Stimulated activated CD8-positive, alpha-beta memory T cell treated with anti-CD3 and anti-CD28 coated beads, Interleukin-4, amount 100 ng/mL, for 4 hours (primary cell): Measurements from ENCODE around the gene SETX.
"Not testable (repeated sequence)": the region's sequence is repeated elsewhere in the genome, so short reads cannot be mapped to it uniquely, and the experiment has no call there.

Experiments used
- DNase-seq, 2 donors: peaks; one replicate each; pipeline ENCODE4 v3.0.0-alpha.2; 2020; ENCODE audit warnings: low read depth in 2 of 2, low spot score in 1 of 2

Gene SETX

DNA sequence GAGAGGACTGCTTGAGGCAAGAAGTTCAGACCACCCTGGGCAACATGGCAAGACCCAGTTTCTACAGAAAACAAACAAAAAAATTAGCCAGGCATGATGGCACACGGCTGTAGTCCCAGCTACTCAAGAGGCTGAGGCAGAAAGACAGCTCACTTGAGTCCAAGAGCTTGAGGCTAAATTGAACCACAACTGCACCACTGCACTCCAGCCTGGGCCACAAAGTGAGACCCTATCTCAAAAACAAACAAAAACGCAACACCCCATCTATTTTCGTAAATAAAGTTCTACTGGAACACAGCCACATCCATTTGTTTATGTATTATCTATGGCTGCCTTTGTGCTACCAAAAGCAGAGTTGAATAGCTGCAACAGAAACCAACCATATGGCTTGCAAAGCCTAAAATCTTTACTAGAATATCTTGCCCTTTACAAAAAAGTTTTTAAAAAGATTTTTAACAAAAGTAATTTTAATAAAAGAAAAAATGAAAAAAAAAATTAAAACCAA lies 67.5 kb downstream of the SETX start:
- DNase-seq = no peak

DNA sequence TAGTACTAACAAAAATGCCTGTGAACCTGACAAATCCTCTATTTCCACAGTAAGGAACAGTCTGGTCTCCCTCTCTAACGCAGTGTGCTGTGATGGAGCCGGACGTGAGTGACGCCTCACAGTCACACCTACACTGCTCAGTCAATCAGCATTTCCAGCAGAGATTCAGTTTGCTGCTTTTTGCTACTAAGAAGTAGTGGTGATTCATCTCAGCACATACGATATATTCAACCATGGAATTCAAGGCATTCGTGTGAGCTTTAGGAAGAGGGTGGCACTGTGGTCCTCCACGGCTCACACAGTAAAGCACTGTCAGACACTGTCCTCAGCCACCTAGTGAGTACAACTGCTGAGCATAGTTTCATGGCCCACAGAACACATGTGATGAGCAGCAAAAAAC lies 70.9 kb downstream of the SETX start:
- DNase-seq = no peak

DNA sequence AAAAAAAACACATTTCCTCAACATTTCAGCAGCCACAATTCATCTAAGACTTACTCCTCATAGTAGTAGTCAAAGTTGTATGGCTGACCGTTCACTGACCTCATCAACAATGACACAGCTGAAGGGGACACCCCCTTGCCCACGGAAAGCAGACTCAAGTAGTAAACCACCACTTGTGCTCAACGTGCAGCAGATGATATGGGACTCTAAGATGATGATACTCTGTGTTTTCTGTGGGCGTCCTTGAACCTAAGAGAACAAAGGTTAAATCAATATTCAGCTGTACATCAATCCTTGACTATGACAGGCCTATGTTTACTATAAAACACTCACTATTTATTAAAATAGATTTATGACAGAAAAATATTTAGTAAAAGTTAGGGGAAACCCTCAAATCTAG lies 71.6 kb downstream of the SETX start:
- DNase-seq = no peak

DNA sequence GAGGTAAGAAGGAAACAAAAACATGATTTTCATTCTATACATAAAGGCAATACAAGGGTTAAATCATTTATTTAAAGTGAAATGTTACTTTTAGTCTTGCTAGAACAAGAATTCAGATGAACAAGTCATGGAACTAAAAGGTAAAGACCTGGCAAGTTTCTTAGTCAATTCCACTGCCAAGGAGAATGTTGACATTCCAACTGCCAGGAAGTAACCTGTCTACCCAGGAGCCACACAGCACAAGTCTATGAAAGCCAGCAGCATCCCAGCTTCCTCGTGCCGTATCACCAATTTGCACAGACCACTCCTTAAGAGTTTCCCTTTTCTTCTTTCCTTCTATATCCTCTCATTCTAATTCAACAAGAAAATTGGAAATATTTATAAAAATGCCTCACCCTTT lies 79.9 kb downstream of the SETX start:
- DNase-seq = no peak

DNA sequence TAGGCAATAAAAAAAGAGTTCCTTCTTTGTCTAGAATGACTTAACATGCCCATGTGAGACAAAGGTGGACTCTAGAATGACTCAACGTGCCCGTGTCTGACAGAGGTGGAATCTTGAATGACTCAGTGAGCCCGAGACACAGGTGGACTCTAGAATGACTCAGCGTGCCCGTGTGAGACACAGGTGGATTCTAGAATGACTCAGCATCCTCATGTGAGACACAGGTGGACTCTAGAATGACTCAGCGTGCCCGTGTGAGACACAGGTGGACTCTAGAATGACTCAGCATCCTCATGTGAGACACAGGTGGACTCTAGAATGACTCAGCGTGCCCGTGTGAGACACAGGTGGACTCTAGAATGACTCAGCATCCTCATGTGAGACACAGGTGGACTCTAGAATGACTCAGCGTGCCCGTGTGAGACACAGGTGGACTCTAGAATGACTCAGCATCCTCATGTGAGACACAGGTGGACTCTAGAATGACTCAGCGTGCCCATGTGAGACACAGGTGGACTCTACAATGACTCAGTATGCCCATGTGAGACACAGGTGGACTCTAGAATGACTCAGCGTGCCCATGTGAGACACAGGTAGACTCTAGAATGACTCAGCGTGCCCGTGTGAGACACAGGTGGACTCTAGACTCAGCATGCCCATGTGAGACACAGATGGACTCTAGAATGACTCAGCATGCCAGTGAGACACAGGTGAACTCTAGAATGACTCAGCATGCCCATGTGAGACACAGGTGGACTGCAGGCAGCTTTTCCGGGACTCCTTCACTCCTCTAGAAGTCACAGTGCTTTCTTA lies 84.9 kb downstream of the SETX start:
- DNase-seq = not testable (repeated sequence)

DNA sequence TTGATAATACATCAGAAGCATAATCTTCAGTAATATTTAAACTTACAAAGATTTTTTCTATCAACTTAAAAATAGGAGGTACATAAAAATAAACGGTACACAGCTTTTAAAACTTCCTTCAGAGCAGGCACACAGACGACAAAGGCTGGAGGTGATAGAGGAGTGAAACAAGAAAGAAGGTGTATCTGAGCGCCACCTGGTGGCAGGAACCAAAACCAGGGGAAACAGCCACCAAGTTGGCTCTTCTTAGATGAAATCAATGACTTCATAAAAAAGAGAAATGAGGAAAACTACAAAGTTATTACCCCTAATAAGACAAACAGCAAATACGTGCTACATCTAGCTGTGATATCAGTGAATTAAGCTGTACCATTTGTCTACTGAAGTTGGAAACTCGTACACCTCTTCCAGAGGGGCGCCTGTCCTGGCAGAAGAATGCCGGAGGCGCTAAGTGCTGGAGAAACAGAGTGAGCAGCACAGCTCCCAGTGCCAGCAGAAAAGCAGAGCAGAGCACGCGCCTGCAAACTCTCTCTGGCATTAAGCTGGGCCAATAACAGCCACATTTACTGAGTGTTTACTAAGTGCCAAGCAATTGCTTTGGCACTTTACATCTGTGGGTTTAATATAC lies 85.9 kb downstream of the SETX start:
- DNase-seq = peak; percentile 32 to 45

- no peak for DNase-seq
These were observed 87.1 kb downstream of the SETX start for GRCh38 chr9:132267660-132268059.

GRCh38 chr9:132266017-132266416 lies 88.8 kb downstream of the SETX start:
- DNase-seq = no peak

DNA sequence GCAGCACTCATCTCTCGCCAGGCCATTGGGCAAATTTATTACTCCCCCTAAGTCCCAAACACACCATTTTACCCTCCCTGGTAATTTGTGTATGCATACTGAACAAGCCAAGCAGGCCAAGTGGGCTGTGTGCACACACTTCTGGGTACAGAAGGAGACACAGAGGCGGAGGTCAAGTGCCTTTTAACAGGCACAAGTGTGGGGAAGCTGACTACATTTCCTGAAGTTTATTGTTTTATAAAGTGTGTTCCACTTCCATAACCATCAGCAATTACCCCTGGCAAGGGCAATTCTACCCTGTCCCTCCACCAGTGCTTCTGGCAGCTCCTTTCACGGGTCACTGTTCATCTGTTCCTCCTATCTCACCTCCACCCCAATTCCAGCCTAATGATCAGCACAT lies 93.9 kb downstream of the SETX start:
- DNase-seq = no peak

DNA sequence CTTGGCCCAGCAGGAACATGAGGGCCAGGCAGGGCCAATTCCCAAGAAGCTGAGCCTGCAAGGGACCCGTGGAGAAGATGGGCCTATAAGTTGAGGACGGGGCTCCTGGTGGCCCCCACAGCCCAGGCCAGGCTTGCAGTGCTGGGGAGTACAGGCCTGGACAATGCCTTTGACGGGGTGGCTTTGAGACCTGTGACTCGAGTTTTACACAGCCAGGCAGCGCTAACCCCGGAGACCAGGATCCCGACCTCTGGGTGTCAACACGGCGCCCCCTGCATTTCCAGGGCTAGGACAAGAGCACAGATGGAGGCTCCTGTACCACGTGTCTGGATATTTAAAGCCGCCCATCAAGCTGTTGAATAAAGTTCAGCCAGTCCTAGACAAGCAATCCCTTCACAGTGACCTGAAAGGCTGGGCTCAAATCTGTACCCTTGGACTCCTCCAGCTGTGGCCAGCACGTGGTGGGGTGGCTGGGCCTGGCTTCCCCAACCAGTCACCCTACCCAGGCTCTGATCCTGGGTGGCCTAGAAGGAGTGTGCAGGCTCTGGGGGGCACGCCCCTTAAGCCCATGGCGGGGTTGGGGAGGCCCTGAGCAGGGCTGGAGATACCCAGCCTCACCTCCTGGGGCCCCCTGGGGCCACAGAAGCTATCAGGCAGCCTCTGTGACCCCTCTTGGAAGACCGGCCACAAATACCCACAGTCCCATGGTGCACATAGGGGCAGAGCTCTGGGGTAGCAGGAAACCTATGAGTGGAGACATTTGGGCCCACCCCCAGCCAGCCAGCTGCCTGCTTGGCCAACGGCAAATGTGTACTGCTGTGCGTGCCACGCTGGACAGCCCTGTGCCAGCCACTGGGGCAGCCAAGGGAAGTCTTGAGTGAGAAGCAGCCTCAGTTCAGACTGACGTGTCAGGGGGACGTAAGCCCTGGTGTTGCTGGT lies 104.2 kb downstream of the SETX start:
- DNase-seq = no peak

GRCh38 chr9:132249690-132250089 lies 105.1 kb downstream of the SETX start:
- DNase-seq = no peak

DNA sequence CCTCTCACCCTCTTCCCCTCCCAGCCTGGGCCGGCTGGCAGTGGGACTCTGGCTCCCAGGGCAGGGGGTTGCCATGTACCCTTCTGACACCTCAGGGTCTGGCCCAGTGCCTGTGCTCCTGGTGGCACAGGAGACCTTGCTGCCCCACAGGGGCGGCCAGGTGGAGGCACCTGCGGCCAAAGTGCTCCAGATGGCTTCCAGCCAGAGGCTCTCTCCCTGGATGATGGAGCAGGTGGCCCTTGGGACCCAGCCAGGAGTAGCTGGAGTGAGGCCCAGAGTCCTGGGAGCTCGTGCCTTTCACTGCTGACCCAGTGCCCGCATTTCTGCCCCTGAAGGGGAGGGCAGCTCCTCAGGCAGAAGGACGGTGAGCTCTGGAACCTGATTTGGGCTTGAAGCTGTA lies 105.7 kb downstream of the SETX start:
- no peak for DNase-seq

DNA sequence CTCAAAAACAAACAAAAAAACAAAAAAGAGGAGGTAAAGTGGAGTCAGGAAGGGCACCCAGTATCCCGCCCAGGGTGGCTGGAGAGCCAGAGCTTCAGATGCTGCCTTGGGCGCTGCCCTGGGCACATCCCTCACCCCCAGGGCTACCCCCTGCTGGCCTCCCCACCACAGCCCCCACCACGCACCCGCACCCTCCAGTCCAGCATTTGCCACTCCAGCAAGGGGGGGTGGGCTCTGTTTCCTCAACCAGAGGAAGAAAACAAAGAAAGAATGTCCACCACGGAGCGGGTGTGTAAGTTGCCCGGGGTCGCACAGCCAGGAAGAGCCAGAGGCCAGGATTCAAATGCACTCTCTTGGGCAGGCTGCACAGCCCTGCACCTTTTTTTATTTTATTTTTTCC lies 106.8 kb downstream of the SETX start:
- no peak for DNase-seq

DNA sequence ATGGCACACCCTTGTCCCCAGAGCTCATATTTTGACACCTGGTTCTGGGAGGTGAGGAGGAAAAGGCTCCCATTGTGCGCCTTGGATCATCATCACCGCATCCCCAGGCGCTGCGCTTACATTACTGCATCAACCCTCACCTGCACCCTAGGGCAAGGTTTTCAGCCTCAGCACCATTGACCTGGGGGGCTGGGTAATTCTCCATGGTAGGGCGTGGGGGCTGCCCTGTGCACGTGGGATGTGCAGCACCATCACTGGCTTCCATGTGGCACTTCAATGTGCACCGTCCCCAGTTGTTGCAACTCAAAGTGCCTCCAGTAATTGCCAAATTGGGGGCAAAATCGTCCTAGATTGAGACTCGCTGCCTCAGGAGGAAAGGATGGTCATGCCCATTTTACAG lies 109.3 kb downstream of the SETX start:
- DNase-seq = no peak

DNA sequence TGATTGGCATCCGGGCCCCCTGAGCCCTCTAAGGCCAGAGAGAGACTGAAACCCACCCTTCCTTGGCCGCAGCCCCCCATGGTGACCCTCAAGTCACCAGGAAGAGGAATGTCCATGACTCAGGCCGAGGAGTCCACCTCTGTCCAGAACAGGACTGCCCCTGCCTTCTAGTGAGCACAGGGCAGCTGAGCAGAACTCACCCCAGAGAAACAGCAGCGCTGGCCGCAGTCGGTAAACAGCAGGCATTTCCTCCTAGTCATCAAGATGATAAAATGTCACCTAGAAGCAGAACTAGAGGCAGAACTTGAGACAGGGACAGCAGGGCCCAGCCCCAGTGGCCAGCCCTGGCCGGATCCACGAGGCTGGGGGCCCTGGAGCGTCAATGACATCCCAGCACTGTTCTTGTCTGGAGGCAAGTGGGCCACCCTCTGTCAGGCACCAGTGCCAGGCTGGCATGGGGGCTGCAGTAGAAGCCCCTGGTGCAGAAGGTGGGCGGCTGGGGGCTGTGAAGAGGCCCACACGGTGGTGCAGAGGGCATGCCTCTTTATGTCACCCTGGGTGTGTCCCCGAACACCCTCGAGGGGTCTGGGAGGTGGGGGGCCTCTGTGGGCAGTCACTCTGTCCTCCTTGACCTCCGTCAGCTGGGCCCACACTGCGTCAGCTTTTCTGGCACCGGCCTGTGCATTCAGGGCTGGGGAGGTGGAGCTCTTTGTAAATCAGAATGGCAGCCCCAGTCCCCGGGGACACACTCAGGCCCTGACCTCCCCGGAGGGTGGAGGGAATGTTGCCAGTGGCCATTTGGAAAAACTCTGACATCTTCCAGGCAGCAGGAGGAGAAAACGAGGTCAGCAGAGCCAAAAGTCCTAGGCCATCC lies 110.0 kb downstream of the SETX start:
- DNase-seq = no peak

DNA sequence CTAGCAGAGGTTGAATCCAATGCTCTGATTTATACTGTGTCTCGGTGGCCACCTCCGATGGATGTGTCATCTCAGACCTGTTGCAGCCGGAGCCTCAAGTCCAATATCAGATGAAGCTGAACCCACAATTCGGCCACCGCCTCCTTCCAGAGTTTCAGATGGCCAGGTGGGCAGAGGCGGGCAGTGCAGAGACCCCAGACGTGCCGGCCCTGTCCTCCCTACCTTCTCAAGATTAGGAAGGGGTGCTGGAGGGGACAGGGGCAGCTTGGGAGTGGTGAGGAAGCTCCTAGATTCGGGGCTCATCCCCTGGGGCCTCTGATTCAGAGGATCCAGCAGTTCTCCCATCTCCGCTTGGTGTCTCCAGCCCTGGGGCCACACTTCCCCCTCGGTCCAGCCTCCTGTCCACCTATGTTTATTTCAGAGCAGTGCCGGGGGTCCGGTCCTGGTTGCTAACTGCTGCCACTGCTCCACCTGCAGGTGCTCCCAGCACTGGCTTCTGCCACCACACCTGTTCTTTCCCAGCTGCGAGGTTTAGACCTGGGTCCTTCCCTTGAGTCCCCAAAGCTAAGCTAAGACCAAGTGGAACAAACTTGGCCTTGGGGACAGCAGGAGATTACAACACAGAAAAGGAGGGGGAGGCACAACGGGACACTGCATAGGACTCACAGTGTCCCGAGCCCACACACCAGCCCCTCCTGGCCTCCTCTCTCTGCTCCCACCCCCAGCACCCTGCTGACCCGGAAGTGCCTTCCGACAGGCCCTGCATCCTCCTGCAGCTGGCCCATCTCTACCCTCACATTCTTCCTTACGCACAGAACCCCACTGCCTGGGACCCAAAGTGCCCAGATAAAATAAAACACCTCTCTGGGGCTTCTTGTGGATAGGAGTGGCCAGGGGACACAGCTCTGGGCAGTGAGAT lies 111.4 kb downstream of the SETX start:
- DNase-seq = no peak

DNA sequence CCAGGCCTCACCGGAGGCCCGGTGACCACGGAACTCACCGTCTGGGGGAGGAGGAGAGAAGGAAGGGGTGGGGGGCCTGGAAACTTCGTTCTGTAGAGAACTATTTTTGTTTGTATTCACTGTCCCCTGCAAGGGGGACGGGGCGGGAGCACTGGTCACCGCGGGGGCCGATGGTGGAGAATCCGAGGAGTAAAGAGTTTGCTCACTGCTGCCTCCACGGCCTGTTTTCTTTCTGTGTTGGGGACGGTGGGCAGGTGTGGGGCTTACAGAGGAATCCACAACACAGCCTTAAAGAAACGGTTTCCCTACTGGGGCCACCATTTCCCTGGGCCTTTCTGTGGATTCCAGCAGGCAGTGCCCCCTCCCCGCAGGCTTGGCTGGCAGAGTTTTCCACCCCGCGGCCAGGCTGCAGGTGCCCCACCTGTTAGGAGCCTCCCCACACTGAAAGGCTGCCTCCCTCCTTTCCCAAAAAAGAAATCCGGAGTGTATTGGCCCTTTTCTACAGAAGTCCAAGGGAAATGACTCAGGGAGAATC lies 112.1 kb downstream of the SETX start:
- DNase-seq = no peak

GRCh38 chr9:132241840-132242620 lies 112.8 kb downstream of the SETX start:
- peak in 1 of 2 donors; percentile 40 for DNase-seq

- no peak for DNase-seq
These were observed 113.3 kb downstream of the SETX start for GRCh38 chr9:132241483-132241839.
